HG02943 (cell line): ENCODE data around the gene MOV10.
"Not testable (repeated sequence)": the region's sequence is repeated elsewhere in the genome, so short reads cannot be mapped to it uniquely, and the experiment has no call there.

Experiments
- ATAC-seq: cut with Tn5 transposase; IDR thresholded peaks from one replicate; pipeline ENCODE4 v1.9.1; 2021; ENCODE audit warnings: mild to moderate bottlenecking, low read depth, moderate library complexity; ENCODE audit not compliant: unreplicated experiment

The MOV10 gene

GRCh38 chr1:112674440-112674985 lies at the start of gene MOV10:
Gene MOV10 (plus strand): TSS chr1:112674659. CDS start chr1:112674913, 254 bp downstream.
- peak; percentile 62 for ATAC-seq

GRCh38 chr1:112625696-112626095 lies 48.8 kb upstream of the MOV10 start:
- ATAC-seq = no peak

GRCh38 chr1:112626193-112626592 lies 48.3 kb upstream of the MOV10 start:
- no peak for ATAC-seq

- ATAC-seq = no peak
Measured at GRCh38 chr1:112626887-112627286, 47.6 kb upstream of the MOV10 start.

- ATAC-seq = no peak
Measured at GRCh38 chr1:112628516-112628915, 45.9 kb upstream of the MOV10 start.

- no peak for ATAC-seq
Measured at GRCh38 chr1:112629256-112629655, 45.2 kb upstream of the MOV10 start.

- ATAC-seq = no peak
Measured at GRCh38 chr1:112633628-112634027, 40.8 kb upstream of the MOV10 start.

GRCh38 chr1:112634367-112634766 lies 40.1 kb upstream of the MOV10 start:
- ATAC-seq = no peak

- ATAC-seq = no peak
Measured at GRCh38 chr1:112636056-112636455, 38.4 kb upstream of the MOV10 start.

- no peak for ATAC-seq
Measured at GRCh38 chr1:112636597-112637253, 37.7 kb upstream of the MOV10 start.

GRCh38 chr1:112637254-112638109 lies 37.0 kb upstream of the MOV10 start:
- no peak for ATAC-seq

- no peak for ATAC-seq
Measured at GRCh38 chr1:112638110-112638428, 36.4 kb upstream of the MOV10 start.

- not testable (repeated sequence) for ATAC-seq
Measured at GRCh38 chr1:112640437-112640836, 34.0 kb upstream of the MOV10 start.

GRCh38 chr1:112643080-112643479 lies 31.4 kb upstream of the MOV10 start:
- ATAC-seq = no peak

- ATAC-seq = no peak
Measured at GRCh38 chr1:112646225-112646624, 28.2 kb upstream of the MOV10 start.

GRCh38 chr1:112651205-112651604 lies 23.3 kb upstream of the MOV10 start:
- ATAC-seq = no peak

GRCh38 chr1:112665857-112666256 lies 8.6 kb upstream of the MOV10 start:
- no peak for ATAC-seq

- no peak for ATAC-seq
Measured at GRCh38 chr1:112666946-112667345, 7.5 kb upstream of the MOV10 start.

GRCh38 chr1:112672009-112672408 lies 2.5 kb upstream of the MOV10 start:
- no peak for ATAC-seq

- no peak for ATAC-seq
Measured at GRCh38 chr1:112672842-112673241, 1.6 kb upstream of the MOV10 start.

GRCh38 chr1:112673592-112674439 lies 643 bp upstream of the MOV10 start:
- no peak for ATAC-seq
